A549 (cell line): ENCODE measurements around the gene PRKAR1A. TPM values are rescaled to one million over a fixed set of nuclear protein-coding genes. Genes with fewer than 3 reads are reported as not detected.

ENCODE experiments used
- ATAC-seq, 2 experiments: fragments of 200-7000 bp in 1 of 2; fragments of >200 bp in 1 of 2; cut with Nextera tagmentation in 1 of 2; cut with Tn5 transposase in 1 of 2; 3 replicates each; pipeline versions ENCODE4 v1.8.0 to v1.9.1; 2018 to 2020; ENCODE audit warnings: mild to moderate bottlenecking in 1 of 2, moderate library complexity in 1 of 2
- CTCF ChIA-PET: fragments of 300-600 bp; sonication (Branson Sonifier 250); formaldehyde crosslinking; extraction: SDS; loops from one replicate; lab custom pipeline; 2021; ENCODE audit warnings: antibody characterized with exemption, inconsistent platforms; lab: Yijun Ruan, JAX
- POLR2A ChIA-PET: fragments of 350-600 bp; formaldehyde crosslinking; extraction: SDS; loops from one replicate; lab custom pipeline; 2021; ENCODE audit warnings: antibody characterized with exemption, inconsistent platforms; lab: Yijun Ruan, JAX
- DNase-seq, 2 experiments: peaks; one replicate each; pipeline versions ENCODE4 v3.0.0 to v3.0.0-alpha.2; 2011 to 2016; ENCODE audit warnings: low read depth in 1 of 2, low spot score in 1 of 2
- FAIRE-seq: peaks from 2 replicates; lab custom pipeline; 2011; peaks lifted over from hg19 to GRCh38; lab: Jason Lieb, UNC
- H3K27ac ChIP-seq, 2 experiments: fragments of >200 bp; sonication (Bioruptor Twin); formaldehyde crosslinking; 3 replicates each; pipeline ENCODE4 v1.5.1; 2016 to 2017
- H3K4me1 ChIP-seq: fragments of >200 bp; sonication (Bioruptor Twin); formaldehyde crosslinking; 3 replicates; pipeline ENCODE4 v1.6.1; 2016
- H3K4me2 ChIP-seq: fragments of >200 bp; sonication (Bioruptor Twin); formaldehyde crosslinking; 3 replicates; pipeline ENCODE4 v1.6.1; 2016
- H3K4me3 ChIP-seq: fragments of >200 bp; sonication (Bioruptor Twin); formaldehyde crosslinking; 3 replicates; pipeline ENCODE4 v1.5.1; 2016
- H3K9me3 ChIP-seq: fragments of >200 bp; sonication (Bioruptor Twin); formaldehyde crosslinking; 3 replicates; pipeline ENCODE4 v1.6.1; 2016
- BHLHE40 ChIP-seq: IDR thresholded peaks from 2 replicates; pipeline ENCODE4 v1.6.1; 2012; ENCODE audit warnings: low read depth, low read length, inconsistent platforms
- CBX8 ChIP-seq: fragments of 200-600 bp; sonication (generic); IDR thresholded peaks from 2 replicates; pipeline ENCODE4 v1.6.1; 2016
- CHD4 ChIP-seq: fragments of 200-600 bp; sonication (generic); IDR thresholded peaks from 2 replicates; pipeline ENCODE4 v1.6.1; 2016; ENCODE audit warnings: antibody characterized with exemption, mild to moderate bottlenecking, borderline replicate concordance
- FOSB ChIP-seq: fragments of 250-450 bp; sonication (Bioruptor Pico); IDR thresholded peaks from 2 replicates; pipeline ENCODE4 v1.5.0; 2020; ENCODE audit warnings: mild to moderate bottlenecking, moderate library complexity
- FOXS1 ChIP-seq: fragments of 250-450 bp; sonication (Bioruptor Pico); IDR thresholded peaks from 2 replicates; pipeline ENCODE4 v1.5.0; 2020; ENCODE audit warnings: mild to moderate bottlenecking, moderate library complexity
- GATA3 ChIP-seq: IDR thresholded peaks from 2 replicates; pipeline ENCODE4 v1.6.1; 2012; ENCODE audit warnings: borderline replicate concordance
- HEYL ChIP-seq: fragments of 250-450 bp; sonication (Bioruptor Pico); IDR thresholded peaks from 2 replicates; pipeline ENCODE4 v1.8.0; 2021; ENCODE audit warnings: mild to moderate bottlenecking, moderate library complexity
- HMGXB4 ChIP-seq: fragments of 250-450 bp; sonication (Bioruptor Pico); IDR thresholded peaks from 2 replicates; pipeline ENCODE4 v1.5.0; 2021; ENCODE audit warnings: mild to moderate bottlenecking, moderate library complexity, borderline replicate concordance
- HOXA7 ChIP-seq: fragments of 250-450 bp; sonication (Bioruptor Pico); IDR thresholded peaks from 2 replicates; pipeline ENCODE4 v1.5.0; 2020; ENCODE audit warnings: mild to moderate bottlenecking, moderate library complexity
- HOXB13 ChIP-seq: fragments of 250-450 bp; sonication (Bioruptor Pico); IDR thresholded peaks from 2 replicates; pipeline ENCODE4 v1.5.0; 2020; ENCODE audit warnings: low read depth, mild to moderate bottlenecking, moderate library complexity
- JUN ChIP-seq, 2 experiments: fragments of >200 bp; sonication (Bioruptor Twin); formaldehyde crosslinking; IDR thresholded peaks; 2 replicates in 1 of 2; 3 replicates in 1 of 2; pipeline ENCODE4 v1.6.1; 2016 to 2017
- JUNB ChIP-seq: fragments of >200 bp; sonication (Bioruptor Twin); formaldehyde crosslinking; IDR thresholded peaks from 2 replicates; pipeline ENCODE4 v1.6.1; 2016
- KDM1A ChIP-seq: fragments of 200-600 bp; sonication (generic); IDR thresholded peaks from 2 replicates; pipeline ENCODE4 v1.6.1; 2016; ENCODE audit warnings: low read depth, mild to moderate bottlenecking
- MAFK ChIP-seq: fragments of 450-650 bp; IDR thresholded peaks from 2 replicates; pipeline ENCODE4 v1.6.1; 2014; ENCODE audit not compliant: partially characterized antibody
- MAX ChIP-seq: IDR thresholded peaks from 2 replicates; pipeline ENCODE4 v1.6.1; 2012
- MYC ChIP-seq: IDR thresholded peaks from 2 replicates; pipeline ENCODE4 v1.6.1; 2012; ENCODE audit warnings: mild to moderate bottlenecking, inconsistent platforms, low read length, improper control_type of control experiment, borderline replicate concordance
- PHF8 ChIP-seq: fragments of 200-600 bp; sonication (generic); IDR thresholded peaks from 2 replicates; pipeline ENCODE4 v1.6.1; 2016; ENCODE audit warnings: low read depth, mild to moderate bottlenecking, antibody characterized with exemption, moderate library complexity, borderline replicate concordance
- POLR2A ChIP-seq: IDR thresholded peaks from 2 replicates; pipeline ENCODE4 v1.6.1; 2012; ENCODE audit warnings: mild to moderate bottlenecking, low read length
- POLR2AphosphoS2 ChIP-seq: conservative IDR thresholded peaks from 2 replicates; pipeline ENCODE4 v1.6.1; 2012; ENCODE audit warnings: low read length, improper control_type of control experiment, inconsistent platforms
- RAD21 ChIP-seq, 2 experiments: fragments of >200 bp in 1 of 2; sonication (Bioruptor Twin) in 1 of 2; formaldehyde crosslinking in 1 of 2; IDR thresholded peaks in 1 of 2; conservative IDR thresholded peaks in 1 of 2; 2 replicates in 1 of 2; 3 replicates in 1 of 2; pipeline ENCODE4 v1.6.1; 2012 to 2018; ENCODE audit warnings: inconsistent platforms in 1 of 2
- RFX5 ChIP-seq: fragments of 450-650 bp; IDR thresholded peaks from 2 replicates; pipeline ENCODE4 v1.7.1; 2014; ENCODE audit warnings: antibody characterized with exemption, mild to moderate bottlenecking, moderate library complexity
- SMC3 ChIP-seq: fragments of >200 bp; sonication (Bioruptor Twin); formaldehyde crosslinking; IDR thresholded peaks from 3 replicates; pipeline ENCODE4 v1.6.1; 2018; ENCODE audit warnings: inconsistent platforms
- USF2 ChIP-seq: fragments of 450-650 bp; IDR thresholded peaks from 2 replicates; pipeline ENCODE4 v1.6.1; 2014; ENCODE audit warnings: antibody characterized with exemption
- ZFP36 ChIP-seq: fragments of 450-650 bp; IDR thresholded peaks from 2 replicates; pipeline ENCODE4 v1.6.1; 2014; ENCODE audit warnings: borderline replicate concordance; ENCODE audit not compliant: partially characterized antibody
- ZNF302 ChIP-seq: fragments of 250-450 bp; sonication (Bioruptor Pico); IDR thresholded peaks from 2 replicates; pipeline ENCODE4 v1.9.0; 2021; ENCODE audit warnings: inconsistent platforms, mild to moderate bottlenecking, moderate library complexity
- ZSCAN20 ChIP-seq: fragments of 250-450 bp; sonication (Bioruptor Pico); IDR thresholded peaks from 2 replicates; pipeline ENCODE4 v1.8.0; 2022; ENCODE audit warnings: mild to moderate bottlenecking, moderate library complexity
- WGBS: methylation state at CpG from one replicate; pipeline ENCODE4 v1.1.6; 2017; ENCODE audit errors: missing lambda C conversion rate; 5-methylcytosine and 5-hydroxymethylcytosine counted together
- polyA plus RNA-seq, 4 experiments: library from polyadenylated mRNA; depleted of rRNA in 3 of 4; stranded (reverse); fragments of >200 nt; fragmentation: RNase III in 1 of 4; extraction: RNeasy Plus Mini Kit Qiagen cat#74134 plus additional on column Dnase treatment in 1 of 4; gene quantifications; 2 replicates in 3 of 4; 3 replicates in 1 of 4; pipeline ENCODE4 v1.2.3, GENCODE V29; 2011 to 2017

Gene PRKAR1A
- polyA plus RNA-seq, 2 of the 4 experiments (the other 2 are of a cell fraction), result 239 to 370 TPM

GRCh38 chr17:68585643-68586042 is 73.4 kb downstream of the PRKAR1A start:
- Histone ChIP-seq H3K4me2 (no peak overlapping the region), H3K4me3 (no peak overlapping the region), H3K4me1 (no peaks in the 10 kb centered on the region), H3K9me3 (peaks cover 9% of the 10 kb centered on the region; the same call in 2 of the 3 replicates), H3K27ac (no peak overlapping the region)
- TF ChIP-seq CBX8, result no peak
- no peak for TF ChIP-seq RAD21 (conservative IDR thresholded peaks at IDR 0.05 in 1 of 2, IDR thresholded peaks at IDR 0.05 in 1 of 2)
- FAIRE-seq, result no peak
- 0 out of 6 replicates have a peak, but pooled peaks of 1 of the 2 experiments have one; percentile 34 for ATAC-seq
- CTCF ChIA-PET, result no interaction called here
- POLR2A ChIA-PET, result no interaction called here
- no peak for DNase-seq
- WGBS, result 33% methylated on average over 4 of the region's 4 CpGs

- POLR2A ChIA-PET, result no interaction called here
- ATAC-seq (no peak), DNase-seq (no peak), FAIRE-seq (no peak)
- WGBS, result 71% methylated on average over 5 of the region's 5 CpGs
- Histone ChIP-seq H3K4me1 (no peaks in the 10 kb centered on the region), H3K4me2 (no peak overlapping the region), H3K27ac (no peak overlapping the region)
- CTCF ChIA-PET, result no interaction called here
- TF ChIP-seq RAD21 (conservative IDR thresholded peaks at IDR 0.05 in 1 of 2, IDR thresholded peaks at IDR 0.05 in 1 of 2) (no peak), JUNB (no peak), HEYL (CRISPR knock-in tag) (no peak), POLR2AphosphoS2 (no peak), POLR2A (no peak), ZSCAN20 (no peak), PHF8 (no peak), FOXS1 (CRISPR knock-in tag) (no peak), HOXB13 (CRISPR knock-in tag) (no peak), HOXA7 (CRISPR knock-in tag) (no peak), JUN (IDR thresholded peaks at IDR 0.05) (no peak), RFX5 (no peak), GATA3 (no peak), CHD4 (no peak), ZFP36 (no peak), ZNF302 (CRISPR knock-in tag) (no peak), MAFK (no peak), MAX (no peak)
- TF ChIP-seq, all 56 proteins: peak for 0
- Histone ChIP-seq H3K9me3 (peaks cover 9% of the 10 kb centered on the region; the same call in 2 of the 3 replicates), H3K4me3 (no peak overlapping the region)
Observed at GRCh38 chr17:68587026-68587425, 74.8 kb downstream of the PRKAR1A start.

GRCh38 chr17:68587847-68588246 is 75.6 kb downstream of the PRKAR1A start:
- no peak for DNase-seq
- CTCF ChIA-PET, result interaction anchor here (0.7 to 1.2 kb wide), 3 partner anchors 26 to 184 kb away, joined by 3 to 5 read pairs (median 3); no protein-coding TSS in a partner anchor
- POLR2A ChIA-PET, result no interaction called here
- no peak for FAIRE-seq
- Histone ChIP-seq H3K9me3 (peaks cover 9% of the 10 kb centered on the region; the same call in 2 of the 3 replicates), H3K4me1 (no peaks in the 10 kb centered on the region), H3K4me3 (no peak overlapping the region), H3K4me2 (no peak overlapping the region), H3K27ac (no peak overlapping the region)
- TF ChIP-seq HMGXB4 (CRISPR knock-in tag) (no peak), MYC (no peak), FOSB (CRISPR knock-in tag) (no peak), USF2 (no peak), KDM1A (no peak), SMC3 (no peak), BHLHE40 (no peak)
- 53% methylated on average over 2 of the region's 2 CpGs for WGBS
- no peak for ATAC-seq
